ENCODE measurements around the gene CLCF1.
"Not testable (repeated sequence)": the region's sequence is repeated elsewhere in the genome, so short reads cannot be mapped to it uniquely, and the experiment has no call there.

The CLCF1 gene

DNA sequence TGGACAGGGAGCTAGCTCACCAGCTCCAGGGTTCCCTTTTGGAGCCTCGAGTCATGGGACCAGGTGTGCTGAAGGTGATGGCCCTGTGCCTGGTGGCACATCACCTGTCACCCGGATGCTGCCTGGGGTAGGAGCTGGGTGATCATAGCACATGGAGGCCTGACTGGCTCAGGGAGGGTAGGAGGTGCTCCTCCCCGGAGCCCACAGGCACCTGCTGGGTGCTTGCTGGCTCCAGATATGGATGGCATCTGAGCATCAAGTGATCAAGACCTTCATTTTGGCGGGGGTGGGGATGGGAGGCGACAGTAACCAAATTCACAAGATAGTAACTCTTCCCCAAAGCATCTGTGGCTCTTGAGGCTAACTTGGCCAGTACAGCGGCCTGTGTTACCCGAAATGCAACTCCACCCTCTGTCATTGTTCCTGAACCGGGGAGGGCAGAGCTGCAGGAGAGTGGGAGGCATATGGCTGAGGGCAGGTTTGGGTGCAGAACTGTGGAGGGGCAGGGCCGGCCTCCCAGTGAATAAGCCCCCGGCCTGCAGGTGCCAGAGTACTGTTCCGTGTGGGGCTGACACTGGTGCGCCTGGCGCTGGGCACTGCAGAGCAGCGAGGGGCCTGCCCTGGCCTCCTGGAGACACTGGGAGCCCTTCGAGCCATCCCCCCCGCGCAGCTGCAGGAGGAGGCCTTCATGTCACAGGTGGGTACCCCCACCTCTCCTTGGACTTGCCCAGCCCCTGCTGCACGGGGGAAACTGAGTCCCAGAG, 35.2 kb upstream of the CLCF1 start:
- no peak for DNase-seq

GRCh38 chr11:67407688-67408163, 34.3 kb upstream of the CLCF1 start:
- no peak for DNase-seq

DNA sequence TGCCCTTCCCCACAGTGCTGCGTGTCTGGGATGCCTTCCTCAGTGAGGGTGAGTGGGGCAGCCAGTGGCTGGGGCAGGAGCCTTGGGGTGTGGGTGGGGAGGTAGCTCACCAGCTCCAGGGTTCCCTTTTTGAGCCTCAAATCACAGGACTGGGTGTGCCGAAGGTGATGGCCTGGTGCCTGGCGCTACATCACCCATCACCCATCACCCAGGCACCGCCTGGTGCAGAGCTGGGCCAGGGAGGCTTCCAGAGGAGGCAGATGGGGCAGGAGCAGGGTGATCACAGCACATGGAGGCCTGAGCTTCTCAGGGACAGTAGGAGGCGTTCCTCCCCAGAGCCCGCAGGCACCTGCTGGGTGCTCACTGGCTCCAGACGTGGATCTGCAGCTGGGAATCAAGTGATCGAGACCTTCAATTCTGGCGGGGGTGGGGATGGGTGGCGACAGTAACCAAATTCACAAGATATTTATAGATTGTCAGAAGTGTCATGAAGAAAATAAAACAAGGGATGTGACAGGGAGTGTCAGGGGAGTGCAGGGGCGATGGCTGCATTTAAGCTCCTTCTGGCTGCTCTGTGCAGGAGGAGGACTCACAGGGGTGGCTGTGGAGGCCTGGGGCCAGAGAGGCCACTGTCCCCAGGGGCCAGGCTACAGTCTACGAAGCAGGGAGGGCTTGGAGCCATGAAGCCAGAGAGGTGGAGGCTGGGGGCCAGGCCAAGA, 33.7 kb upstream of the CLCF1 start:
- DNase-seq, result no peak

DNA sequence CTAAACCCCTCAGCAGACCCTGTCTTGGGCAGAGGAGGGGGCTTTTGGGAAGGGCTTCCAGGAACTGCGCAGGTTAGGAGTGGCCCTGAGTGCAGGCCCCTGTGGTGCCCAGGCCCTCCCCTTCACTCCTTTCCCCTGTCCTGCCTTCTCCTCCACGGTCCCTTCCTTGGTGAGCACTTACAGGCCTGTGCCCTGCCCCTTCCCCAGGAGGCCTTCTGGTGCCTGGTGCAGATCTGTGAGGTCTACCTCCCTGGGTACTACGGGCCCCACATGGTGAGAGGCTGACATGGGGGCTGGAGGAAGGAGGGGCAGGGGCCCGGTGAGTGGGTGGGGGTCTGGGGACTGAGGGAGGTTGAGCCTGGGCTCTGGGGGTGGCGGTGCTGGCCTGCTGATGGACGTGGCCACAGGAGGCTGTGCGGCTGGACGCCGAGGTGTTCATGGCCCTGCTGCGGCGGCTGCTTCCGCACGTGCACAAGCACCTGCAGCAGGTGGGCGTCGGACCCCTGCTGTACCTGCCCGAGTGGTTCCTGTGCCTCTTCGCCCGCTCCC, 33.1 kb upstream of the CLCF1 start:
- no peak for DNase-seq

DNA sequence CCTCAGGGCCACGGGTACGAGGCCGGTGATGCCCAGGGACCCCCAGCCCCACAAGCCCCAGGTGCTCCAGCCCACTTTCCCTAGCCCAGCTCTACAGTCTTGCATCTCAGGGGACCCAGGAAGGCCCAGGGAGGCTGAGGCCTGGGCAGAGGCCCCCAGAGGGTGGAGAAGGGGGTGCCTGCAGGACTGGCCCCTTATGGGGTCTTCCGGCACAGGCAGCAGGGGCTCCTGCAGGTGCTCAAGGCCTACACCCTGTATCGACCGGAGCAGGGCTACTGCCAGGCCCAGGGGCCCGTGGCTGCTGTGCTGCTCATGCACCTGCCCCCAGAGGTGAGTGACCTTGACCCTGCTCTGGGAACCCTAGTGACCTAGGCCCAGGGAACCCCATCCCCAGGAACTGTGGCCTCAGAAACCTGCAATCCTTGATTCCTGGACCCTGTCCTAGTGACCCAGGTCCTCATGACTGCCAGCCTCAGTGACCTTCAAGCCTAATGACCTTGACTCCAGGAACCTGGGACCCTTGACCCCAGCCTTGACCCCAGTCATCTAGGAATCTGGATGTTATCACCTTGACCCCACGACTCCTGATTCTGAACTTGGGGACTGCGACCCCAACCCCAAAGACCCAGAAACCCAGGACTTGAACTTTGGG, 32.4 kb upstream of the CLCF1 start:
- no peak for DNase-seq

GRCh38 chr11:67405196-67405567, 31.8 kb upstream of the CLCF1 start:
- DNase-seq, result no peak

DNA sequence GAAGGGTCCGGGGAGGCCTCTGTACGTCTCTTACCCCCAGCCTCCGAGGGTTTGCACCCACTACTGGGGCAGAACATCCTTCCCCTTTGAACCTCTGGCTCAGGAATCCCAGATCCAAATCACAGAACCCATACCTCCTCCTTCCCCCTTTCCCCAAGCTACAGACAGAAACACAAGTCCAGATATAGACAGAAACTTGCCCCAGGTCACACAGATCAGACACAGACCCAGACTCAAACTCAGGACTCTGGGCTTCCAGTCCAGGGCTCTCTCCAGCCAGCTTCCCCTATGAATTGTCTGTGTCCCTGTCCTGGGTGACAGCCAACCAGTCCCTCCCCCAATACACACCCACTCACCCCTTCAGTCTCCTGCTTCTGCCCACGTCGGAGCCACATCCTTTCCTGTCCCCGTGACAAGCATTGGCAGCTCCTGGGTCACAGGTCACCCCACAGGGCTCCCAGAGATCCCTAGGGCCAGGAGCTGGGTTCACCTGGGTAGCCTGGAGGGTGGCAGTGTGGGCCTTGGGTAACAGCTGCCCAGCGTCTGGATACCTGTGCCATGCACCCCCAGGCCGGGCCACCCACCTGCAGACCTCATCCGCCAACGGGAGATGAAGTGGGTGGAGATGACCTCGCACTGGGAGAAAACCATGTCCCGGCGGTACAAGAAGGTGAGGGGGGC, 31.3 kb upstream of the CLCF1 start:
- DNase-seq, result peak; percentile 38

DNA sequence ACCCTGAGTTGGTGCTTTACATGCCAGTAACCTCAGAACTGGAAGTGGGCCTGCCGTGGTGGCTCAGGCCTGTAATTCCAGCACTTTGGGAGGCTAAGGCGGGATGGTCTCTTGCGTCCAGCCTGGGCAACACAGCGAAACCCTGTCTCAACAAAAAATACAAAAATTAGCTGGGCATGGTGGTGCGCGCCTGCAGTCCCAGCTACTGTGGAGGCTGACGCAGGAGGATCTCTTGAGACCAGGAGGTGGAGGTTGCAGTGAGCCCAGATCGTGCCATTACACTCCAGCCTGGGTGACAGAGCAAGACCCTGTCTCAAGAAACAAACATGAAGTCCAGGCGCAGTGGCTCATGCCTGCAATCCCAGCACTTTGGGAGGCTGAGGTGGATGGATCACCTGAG, 29.7 kb upstream of the CLCF1 start:
- not testable (repeated sequence) for DNase-seq

- not testable (repeated sequence) for DNase-seq
Measured at GRCh38 chr11:67402192-67402839, 28.9 kb upstream of the CLCF1 start.

DNA sequence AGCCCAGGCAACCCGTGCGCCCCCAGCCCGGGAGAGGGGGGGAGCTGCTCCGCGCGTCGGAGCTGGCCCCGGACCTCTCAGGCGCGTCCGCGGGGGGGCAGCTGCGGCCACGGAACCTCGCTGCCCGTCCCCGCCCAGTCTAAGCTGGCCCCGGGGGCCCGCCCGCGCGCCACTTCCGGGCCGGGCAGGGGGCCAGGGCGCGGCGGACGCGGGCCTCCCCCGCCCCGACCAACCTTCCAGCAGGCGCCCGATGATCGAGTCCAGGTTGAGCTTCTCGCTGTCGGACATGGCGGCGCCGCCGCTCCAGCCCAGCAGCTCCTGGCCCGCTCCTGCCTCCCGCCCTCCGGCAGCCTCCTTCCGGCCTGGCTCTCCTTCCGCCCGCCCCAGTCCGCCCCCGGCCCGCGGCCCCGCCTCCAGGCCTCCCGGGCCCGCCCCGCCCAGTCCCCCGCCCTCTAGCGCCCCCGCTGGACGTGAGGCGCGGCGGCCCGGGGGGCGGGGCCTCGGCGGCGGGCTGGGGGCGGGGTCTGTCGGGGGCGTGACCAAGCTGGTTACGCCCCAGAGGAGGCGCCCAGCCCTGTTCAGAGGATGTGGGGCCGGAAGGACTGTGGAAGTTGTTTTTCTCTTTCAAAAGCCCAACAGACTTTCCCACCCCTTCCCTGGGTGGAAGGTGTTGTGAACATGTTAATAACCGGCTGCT, 28.2 kb upstream of the CLCF1 start, which contains the start of gene PPP1CA:
PPP1CA (minus strand) TSS at position 364 of the 697 bp plus-strand sequence; CDS start at position 288, 76 bp downstream.
- DNase-seq, result peak; percentile 86

- no peak for DNase-seq
Measured at GRCh38 chr11:67400942-67401494, 27.6 kb upstream of the CLCF1 start.

GRCh38 chr11:67400251-67400941, 27.0 kb upstream of the CLCF1 start:
- no peak for DNase-seq

GRCh38 chr11:67398661-67399563, 25.5 kb upstream of the CLCF1 start:
- no peak for DNase-seq

GRCh38 chr11:67397986-67398660, 24.7 kb upstream of the CLCF1 start:
- DNase-seq, result no peak

GRCh38 chr11:67397536-67397935, 24.1 kb upstream of the CLCF1 start:
- DNase-seq, result no peak

DNA sequence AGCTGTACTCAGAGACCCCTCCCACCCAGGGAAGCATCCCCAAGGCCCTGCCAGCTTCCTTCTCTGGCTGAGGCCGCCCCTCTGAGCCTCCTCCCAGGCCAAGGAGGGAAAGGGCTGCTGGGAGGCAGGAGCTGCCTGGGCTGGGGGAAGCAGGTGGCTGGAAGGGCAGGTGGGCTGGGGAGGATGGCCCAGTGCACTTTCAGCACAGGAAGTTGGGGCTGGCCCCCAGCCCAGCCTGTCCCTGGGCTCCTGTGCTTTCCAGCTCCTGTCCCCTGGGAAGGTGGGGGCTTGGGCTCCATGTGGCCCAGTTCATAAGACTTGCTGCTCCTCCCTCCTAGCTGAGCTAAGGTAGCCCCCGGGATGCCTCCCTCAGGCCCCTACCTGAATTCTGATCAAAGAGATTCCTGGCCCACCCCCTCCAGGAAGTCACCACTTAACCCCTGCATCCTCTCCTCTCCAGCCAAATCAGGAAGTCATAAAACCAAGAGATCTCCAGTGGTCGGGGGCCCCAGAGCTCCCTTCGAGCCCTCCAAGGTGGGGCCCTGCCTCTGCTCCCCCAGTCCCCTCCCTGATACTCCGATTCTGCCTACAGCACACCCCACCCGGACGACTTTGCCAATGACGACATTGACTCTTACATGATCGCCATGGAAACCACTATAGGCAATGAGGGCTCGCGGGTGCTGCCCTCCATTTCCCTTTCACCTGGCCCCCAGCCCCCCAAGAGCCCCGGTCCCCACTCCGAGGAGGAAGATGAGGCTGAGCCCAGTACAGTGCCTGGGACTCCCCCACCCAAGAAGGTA, 23.4 kb upstream of the CLCF1 start:
- no peak for DNase-seq

- no peak for DNase-seq
Measured at GRCh38 chr11:67396259-67396581, 22.8 kb upstream of the CLCF1 start.

All from effector CD4-positive, alpha-beta T cell (primary cell).